ENCODE data around the gene ANGPTL7.

- TF ChIP-seq EZH2 (IDR thresholded peaks at IDR 0.05) = no peak
- TF ChIP-seq POLR2AphosphoS5 (IDR thresholded peaks at IDR 0.05; ENCODE audit: borderline replicate concordance, low read depth, low read length) = no peak
- TF ChIP-seq FOXP2 (optimal IDR thresholded peaks at IDR 0.05; ENCODE audit: control extremely low read depth, extremely low read length, insufficient read depth) = no peak
Measured at GRCh38 chr1:11158291-11158690, 30.9 kb upstream of the ANGPTL7 start.
